ENCODE results near the gene TMEM86A. TPM values are rescaled to one million over a fixed set of nuclear protein-coding genes. Genes with fewer than 3 reads are reported as not detected.

Gene TMEM86A
- total RNA-seq, 4 donors from 2014 or later, result 5.8 to 13.2 (median 6.2) TPM

- H3K4me1 ChIP-seq, result no peaks in the 10 kb centered on the region
- TF ChIP-seq POLR2A (IDR thresholded peaks at IDR 0.05) (no peak), CTCF (IDR thresholded peaks at IDR 0.05) (no peak)
- WGBS, 2 donors, result 62 to 64% methylated on average over 9 to 10 of the region's 10 CpGs
- H3K4me3 ChIP-seq (replicated peaks in 1 of 3), result no peak overlapping the region
- no peak for DNase-seq
- intact Hi-C loops (cut with DNase I), result no loop called here
- no peaks in the 10 kb centered on the region for H3K36me3 ChIP-seq
- H3K27me3 ChIP-seq, result no peaks in the 10 kb centered on the region
- H3K27ac ChIP-seq, result no peak overlapping the region
- H3K9me3 ChIP-seq, result no peaks in the 10 kb centered on the region
Measured at GRCh38 chr11:18736590-18737148, 38.1 kb downstream of the TMEM86A start.

- H3K4me3 ChIP-seq (replicated peaks in 1 of 3), result no peak overlapping the region
- no peak overlapping the region for H3K27ac ChIP-seq
- no peaks in the 10 kb centered on the region for H3K4me1 ChIP-seq
- intact Hi-C loops (cut with DNase I), result no loop called here
- H3K9me3 ChIP-seq, result no peaks in the 10 kb centered on the region
- H3K36me3 ChIP-seq, result no peaks in the 10 kb centered on the region
- 89 to 93% methylated on average over 8 of the region's 8 CpGs for WGBS, 2 donors
- DNase-seq, result no peak
- no peak for TF ChIP-seq POLR2A (IDR thresholded peaks at IDR 0.05)
- no peak for TF ChIP-seq CTCF (IDR thresholded peaks at IDR 0.05)
- no peaks in the 10 kb centered on the region for H3K27me3 ChIP-seq
Measured at GRCh38 chr11:18737642-18738041, 39.1 kb downstream of the TMEM86A start.

- Histone ChIP-seq H3K36me3 (no peaks in the 10 kb centered on the region), H3K9me3 (no peaks in the 10 kb centered on the region), H3K27ac (no peak overlapping the region), H3K4me3 (replicated peaks in 1 of 3) (no peak overlapping the region), H3K27me3 (no peaks in the 10 kb centered on the region), H3K4me1 (no peaks in the 10 kb centered on the region)
- DNase-seq, result no peak
- TF ChIP-seq CTCF (IDR thresholded peaks at IDR 0.05) (no peak), POLR2A (IDR thresholded peaks at IDR 0.05) (no peak)
- WGBS, 2 donors, result 64 to 67% methylated on average over 2 to 4 of the region's 4 CpGs
- intact Hi-C loops (cut with DNase I), result no loop called here
Measured at GRCh38 chr11:18739685-18740084, 41.1 kb downstream of the TMEM86A start.

DNA sequence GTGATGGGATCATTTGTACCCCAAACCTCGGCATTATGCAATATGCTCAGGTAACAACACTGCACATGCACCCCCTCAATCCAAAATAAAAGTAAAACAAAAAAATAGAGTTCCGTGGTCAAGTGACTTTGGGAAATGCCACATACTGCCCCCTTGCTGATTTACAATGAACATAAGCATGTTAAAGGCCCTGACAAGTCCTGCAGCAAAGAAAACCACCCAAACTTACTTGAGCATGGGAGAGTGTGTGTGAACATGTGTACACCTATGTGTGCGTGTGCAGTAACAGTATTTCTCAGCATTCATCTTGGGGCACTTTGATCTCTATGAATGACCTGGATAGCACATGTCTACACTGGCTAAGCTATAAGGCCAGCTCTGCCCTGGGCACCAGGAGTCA lies 43.2 kb downstream of the TMEM86A start:
- Histone ChIP-seq H3K27me3 (no peaks in the 10 kb centered on the region), H3K4me1 (no peaks in the 10 kb centered on the region), H3K36me3 (no peaks in the 10 kb centered on the region), H3K27ac (no peak overlapping the region), H3K4me3 (replicated peaks in 1 of 3) (no peak overlapping the region), H3K9me3 (no peaks in the 10 kb centered on the region)
- TF ChIP-seq CTCF (IDR thresholded peaks at IDR 0.05), result no peak
- no peak for TF ChIP-seq POLR2A (IDR thresholded peaks at IDR 0.05)
- no peak for DNase-seq
- intact Hi-C loops (cut with DNase I), result no loop called here
- 86 to 87% methylated on average over 3 of the region's 3 CpGs for WGBS, 2 donors

GRCh38 chr11:18743365-18743764 lies 44.8 kb downstream of the TMEM86A start:
- intact Hi-C loops (cut with DNase I), result no loop called here
- TF ChIP-seq POLR2A (IDR thresholded peaks at IDR 0.05), result no peak
- TF ChIP-seq CTCF (IDR thresholded peaks at IDR 0.05), result no peak
- H3K9me3 ChIP-seq, result no peaks in the 10 kb centered on the region
- no peaks in the 10 kb centered on the region for H3K27me3 ChIP-seq
- 75 to 87% methylated on average over 6 to 10 of the region's 10 CpGs for WGBS, 2 donors
- no peak overlapping the region for H3K4me3 ChIP-seq (replicated peaks in 1 of 3)
- no peak overlapping the region for H3K27ac ChIP-seq
- no peaks in the 10 kb centered on the region for H3K36me3 ChIP-seq
- DNase-seq, result no peak
- H3K4me1 ChIP-seq, result no peaks in the 10 kb centered on the region

Data from thyroid gland (tissue), 4 donors.